Prostate gland (tissue), 2 donors: ENCODE measurements around the gene ATP11B. TPM values are rescaled to one million over a fixed set of nuclear protein-coding genes. Genes with fewer than 3 reads are reported as not detected.

Experiments used
- DNase-seq: peaks from one replicate; pipeline ENCODE4 v3.0.0-alpha.2; 2019; ENCODE audit warnings: low spot score
- H3K27ac ChIP-seq, 2 donors: fragments of 200-600 bp; sonication (generic); 2 replicates each; pipeline ENCODE4 v1.5.1; 2017 to 2019
- H3K27me3 ChIP-seq: fragments of 200-600 bp; sonication (generic); replicated peaks from 2 replicates; pipeline ENCODE4 v1.5.1; 2019; ENCODE audit not compliant: insufficient read depth
- H3K36me3 ChIP-seq, 2 donors: fragments of 200-600 bp; sonication (generic); 1 replicate in 1 of 2; 2 replicates in 1 of 2; pipeline versions ENCODE4 v1.5.1 to v1.8.1; 2017 to 2019
- H3K4me1 ChIP-seq: fragments of 200-600 bp; sonication (generic); replicated peaks from 2 replicates; pipeline ENCODE4 v1.5.1; 2019
- H3K4me3 ChIP-seq, 2 donors: fragments of 200-600 bp; sonication (generic); 2 replicates each; pipeline ENCODE4 v1.5.1; 2017 to 2019
- H3K9me3 ChIP-seq: fragments of 200-600 bp; sonication (generic); 2 replicates; pipeline ENCODE4 v1.5.1; 2017
- CTCF ChIP-seq, 4 experiments: fragments of 200-600 bp in 2 of 4; fragments of 450-650 bp in 2 of 4; sonication (generic) in 2 of 4; IDR thresholded peaks; 1 replicate in 3 of 4; 2 replicates in 1 of 4; pipeline ENCODE4 v1.5.1; 2016 to 2019; ENCODE audit warnings: antibody characterized with exemption in 4 of 4, mild to moderate bottlenecking in 2 of 4, moderate library complexity in 2 of 4
- POLR2A ChIP-seq: fragments of 450-650 bp; IDR thresholded peaks from one replicate; pipeline ENCODE4 v1.6.1; 2016; ENCODE audit warnings: antibody characterized with exemption, mild to moderate bottlenecking
- POLR2AphosphoS5 ChIP-seq: sonication (generic); formaldehyde crosslinking; IDR thresholded peaks from one replicate; pipeline ENCODE4 v1.6.1; 2017; ENCODE audit warnings: antibody characterized with exemption
- WGBS: methylation state at CpG from one replicate; pipeline ENCODE4 v1.1.5; 2018; 5-methylcytosine and 5-hydroxymethylcytosine counted together
- intact Hi-C: fragments of 100-400 bp; cut with DNase I; formaldehyde crosslinking; loops from one replicate; pipeline ENCODE4 v1.14.2; 2022
- total RNA-seq, 2 donors: library from RNA; depleted of rRNA; stranded (reverse); fragments of >200 nt; gene quantifications; one replicate each; pipeline ENCODE4 v1.1.0, GENCODE V29; 2016

The ATP11B gene
- total RNA-seq, 2 donors from 2014 or later: 120 to 122 TPM

- WGBS: 89% methylated on average over 3 of the region's 3 CpGs
- H3K4me3 ChIP-seq: no peak overlapping the region
- intact Hi-C loops: loop anchor here (10.0 kb wide), 1 partner anchor 191 kb away; the partner anchor contains the start of gene MCCC1
- no peaks in the 10 kb centered on the region for H3K9me3 ChIP-seq
- no peak for TF ChIP-seq POLR2A
- TF ChIP-seq CTCF (IDR thresholded peaks at IDR 0.05): no peak
- no peak for TF ChIP-seq POLR2AphosphoS5
- no peaks in the 10 kb centered on the region for H3K36me3 ChIP-seq
- H3K27ac ChIP-seq: no peak overlapping the region
- no peaks in the 10 kb centered on the region for H3K27me3 ChIP-seq
- DNase-seq: no peak
- no peaks in the 10 kb centered on the region for H3K4me1 ChIP-seq
These were observed 110.9 kb downstream of the ATP11B start for GRCh38 chr3:182904164-182904563.

- intact Hi-C loops: loop anchor here (10.0 kb wide), 1 partner anchor 189 kb away; the partner anchor contains the start of gene MCCC1
- Histone ChIP-seq H3K9me3 (no peaks in the 10 kb centered on the region), H3K4me3 (no peak overlapping the region), H3K27ac (no peak overlapping the region), H3K4me1 (no peaks in the 10 kb centered on the region), H3K36me3 (no peaks in the 10 kb centered on the region), H3K27me3 (no peaks in the 10 kb centered on the region)
- DNase-seq: no peak
- WGBS: 69% methylated on average over 4 of the region's 4 CpGs
- TF ChIP-seq POLR2AphosphoS5 (no peak), CTCF (IDR thresholded peaks at IDR 0.05) (no peak), POLR2A (no peak)
These were observed 112.3 kb downstream of the ATP11B start for GRCh38 chr3:182905623-182906022.

- no peaks in the 10 kb centered on the region for H3K9me3 ChIP-seq
- intact Hi-C loops: loop anchor here (10.0 kb wide), 1 partner anchor 189 kb away; the partner anchor contains the start of gene MCCC1
- no peak for DNase-seq
- H3K27ac ChIP-seq: no peak overlapping the region
- no peaks in the 10 kb centered on the region for H3K4me1 ChIP-seq
- no peak overlapping the region for H3K4me3 ChIP-seq
- TF ChIP-seq POLR2A (no peak), POLR2AphosphoS5 (no peak), CTCF (IDR thresholded peaks at IDR 0.05) (no peak)
- no peaks in the 10 kb centered on the region for H3K36me3 ChIP-seq
- WGBS: 72% methylated on average over 1 of the region's 1 CpG
- H3K27me3 ChIP-seq: no peaks in the 10 kb centered on the region
These were observed 112.7 kb downstream of the ATP11B start for GRCh38 chr3:182906036-182906435.

GRCh38 chr3:182908471-182908870 is 115.2 kb downstream of the ATP11B start:
- WGBS: 92% methylated on average over 1 of the region's 1 CpG
- intact Hi-C loops: loop anchor here (10.0 kb wide), 1 partner anchor 186 kb away; the partner anchor contains the start of gene MCCC1
- H3K36me3 ChIP-seq: no peaks in the 10 kb centered on the region
- DNase-seq: no peak
- no peaks in the 10 kb centered on the region for H3K9me3 ChIP-seq
- H3K27me3 ChIP-seq: no peaks in the 10 kb centered on the region
- no peaks in the 10 kb centered on the region for H3K4me1 ChIP-seq
- no peak overlapping the region for H3K4me3 ChIP-seq
- TF ChIP-seq POLR2A (no peak), POLR2AphosphoS5 (no peak), CTCF (IDR thresholded peaks at IDR 0.05) (no peak)
- no peak overlapping the region for H3K27ac ChIP-seq

GRCh38 chr3:182909318-182910040 is 116.2 kb downstream of the ATP11B start:
- no peaks in the 10 kb centered on the region for H3K36me3 ChIP-seq
- no peaks in the 10 kb centered on the region for H3K4me1 ChIP-seq
- H3K27ac ChIP-seq: no peak overlapping the region
- no peak overlapping the region for H3K4me3 ChIP-seq
- WGBS: 97% methylated on average over 5 of the region's 5 CpGs
- intact Hi-C loops: loop anchor here (10.0 kb wide), 1 partner anchor 185 kb away; the partner anchor contains the start of gene MCCC1
- TF ChIP-seq POLR2AphosphoS5 (no peak), CTCF (IDR thresholded peaks at IDR 0.05) (peak in 3 of 4 experiments; percentile 27 to 49 (median 40))
- H3K27me3 ChIP-seq: no peaks in the 10 kb centered on the region
- no peaks in the 10 kb centered on the region for H3K9me3 ChIP-seq
- no peak for DNase-seq
